Midbrain (tissue), 1 donor: ENCODE results near the gene APOLD1.
A peak's percentile ranks its signal among the peaks of the same experiment; 100 is the strongest.
"Not testable (repeated sequence)": the region's sequence is repeated elsewhere in the genome, so short reads cannot be mapped to it uniquely, and the experiment has no call there.

Experiments used
- DNase-seq: peaks from one replicate; lab custom pipeline; 2025; lab: John Stamatoyannopoulos, UW

APOLD1 gene

GRCh38 chr12:12807970-12808702 lies 22.7 kb downstream of the APOLD1 start:
- no peak for DNase-seq

GRCh38 chr12:12810553-12811021 lies 25.1 kb downstream of the APOLD1 start:
- no peak for DNase-seq

GRCh38 chr12:12811343-12811742 lies 25.9 kb downstream of the APOLD1 start:
- peak; percentile 7 for DNase-seq

- no peak for DNase-seq
These were observed 26.7 kb downstream of the APOLD1 start for GRCh38 chr12:12812174-12812573.

- no peak for DNase-seq
These were observed 27.2 kb downstream of the APOLD1 start for GRCh38 chr12:12812618-12813119.

- DNase-seq: peak; percentile 96
These were observed 28.0 kb downstream of the APOLD1 start, which contains the start of gene DDX47 for GRCh38 chr12:12813120-12814101. TSS of gene DDX47 (plus strand) at chr12:12813346. CDS start at chr12:12813368, 22 bp downstream.

GRCh38 chr12:12817616-12818015 lies 32.2 kb downstream of the APOLD1 start:
- DNase-seq: no peak

GRCh38 chr12:12818701-12819100 lies 33.2 kb downstream of the APOLD1 start:
- no peak for DNase-seq

- DNase-seq: no peak
These were observed 33.8 kb downstream of the APOLD1 start for GRCh38 chr12:12819221-12819620.

- no peak for DNase-seq
These were observed 34.4 kb downstream of the APOLD1 start for GRCh38 chr12:12819752-12820311.

GRCh38 chr12:12820376-12820775 lies 34.9 kb downstream of the APOLD1 start:
- not testable (repeated sequence) for DNase-seq

GRCh38 chr12:12821975-12822374 lies 36.5 kb downstream of the APOLD1 start:
- no peak for DNase-seq

- no peak for DNase-seq
These were observed 37.4 kb downstream of the APOLD1 start for GRCh38 chr12:12822886-12823285.

GRCh38 chr12:12823300-12823699 lies 37.8 kb downstream of the APOLD1 start:
- DNase-seq: no peak

GRCh38 chr12:12823811-12824210 lies 38.4 kb downstream of the APOLD1 start:
- DNase-seq: no peak

GRCh38 chr12:12835378-12836146 lies 50.1 kb downstream of the APOLD1 start:
- DNase-seq: no peak

GRCh38 chr12:12836571-12836970 lies 51.1 kb downstream of the APOLD1 start:
- DNase-seq: no peak

- no peak for DNase-seq
These were observed 51.8 kb downstream of the APOLD1 start for GRCh38 chr12:12837025-12837812.

GRCh38 chr12:12837813-12838153 lies 52.3 kb downstream of the APOLD1 start:
- no peak for DNase-seq

- no peak for DNase-seq
These were observed 53.5 kb downstream of the APOLD1 start for GRCh38 chr12:12839003-12839395.

GRCh38 chr12:12839439-12839838 lies 54.0 kb downstream of the APOLD1 start:
- DNase-seq: not testable (repeated sequence)
